HG02571 (cell line): ENCODE data around the gene RGS3.
"Not testable (repeated sequence)": the region's sequence is repeated elsewhere in the genome, so short reads cannot be mapped to it uniquely, and the experiment has no call there.

Experiments used
- ATAC-seq: cut with Tn5 transposase; IDR thresholded peaks from one replicate; pipeline ENCODE4 v1.9.1; 2021; ENCODE audit warnings: mild to moderate bottlenecking, moderate library complexity; ENCODE audit not compliant: unreplicated experiment

RGS3 gene

GRCh38 chr9:113543296-113543981 lies 79.9 kb downstream of the RGS3 start:
- no peak for ATAC-seq

DNA sequence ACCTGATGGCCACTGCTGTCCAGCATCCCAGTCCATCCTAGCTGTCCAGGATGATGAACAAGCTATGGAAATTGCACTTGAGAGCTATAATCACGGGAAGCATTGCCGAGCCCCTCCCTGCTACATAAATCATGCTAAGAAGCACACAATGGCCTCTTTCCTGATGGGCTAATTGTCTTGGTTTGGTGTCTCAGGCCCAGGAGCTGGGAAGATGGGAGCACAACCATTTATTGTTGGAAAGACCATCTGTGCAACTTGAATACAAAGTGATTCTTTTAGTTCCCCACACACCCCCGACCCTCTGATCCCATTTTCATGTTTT lies 80.4 kb downstream of the RGS3 start:
- no peak for ATAC-seq

DNA sequence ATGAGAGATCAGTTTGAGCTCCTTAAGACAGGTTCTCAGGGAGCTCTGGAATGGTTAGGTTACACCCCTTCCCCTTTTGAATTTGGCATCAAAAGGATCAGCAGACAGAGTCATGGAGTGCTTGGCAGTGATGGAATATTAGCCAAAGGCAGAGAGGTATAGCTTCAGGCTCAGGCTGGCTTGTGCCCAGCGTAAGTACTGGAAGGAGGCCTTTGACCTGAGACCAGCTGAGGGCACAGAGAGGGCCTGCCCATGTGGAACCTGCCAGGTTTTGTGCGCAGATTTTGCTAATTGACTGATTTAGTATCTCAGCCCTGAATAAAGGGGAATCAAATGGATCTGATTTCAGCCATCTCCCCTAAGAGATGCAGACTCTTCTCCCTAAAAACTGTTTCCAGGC lies 81.5 kb downstream of the RGS3 start:
- ATAC-seq = no peak

- ATAC-seq = no peak
These were observed 83.0 kb downstream of the RGS3 start for GRCh38 chr9:113546566-113546965.

DNA sequence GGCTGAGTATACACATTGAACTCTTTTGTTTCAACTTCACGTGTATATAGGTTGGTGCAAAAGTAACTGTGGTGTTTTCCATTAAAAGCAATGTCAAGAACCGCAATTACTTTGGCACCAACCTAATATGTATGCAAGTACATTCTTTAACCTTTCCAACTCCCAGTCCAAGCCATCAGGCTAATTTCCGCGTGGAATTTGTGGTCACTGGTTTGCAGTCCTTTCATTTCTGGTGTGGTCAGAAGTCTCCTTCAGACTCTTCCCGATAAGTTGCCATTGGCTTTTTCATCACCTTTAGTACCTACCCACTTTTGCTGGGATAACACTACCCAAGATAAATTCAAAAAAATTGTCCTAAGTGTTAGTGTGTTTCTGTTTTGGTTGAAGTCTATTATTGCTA lies 84.0 kb downstream of the RGS3 start:
- ATAC-seq = no peak

GRCh38 chr9:113548221-113549041 lies 84.9 kb downstream of the RGS3 start:
- ATAC-seq = no peak

DNA sequence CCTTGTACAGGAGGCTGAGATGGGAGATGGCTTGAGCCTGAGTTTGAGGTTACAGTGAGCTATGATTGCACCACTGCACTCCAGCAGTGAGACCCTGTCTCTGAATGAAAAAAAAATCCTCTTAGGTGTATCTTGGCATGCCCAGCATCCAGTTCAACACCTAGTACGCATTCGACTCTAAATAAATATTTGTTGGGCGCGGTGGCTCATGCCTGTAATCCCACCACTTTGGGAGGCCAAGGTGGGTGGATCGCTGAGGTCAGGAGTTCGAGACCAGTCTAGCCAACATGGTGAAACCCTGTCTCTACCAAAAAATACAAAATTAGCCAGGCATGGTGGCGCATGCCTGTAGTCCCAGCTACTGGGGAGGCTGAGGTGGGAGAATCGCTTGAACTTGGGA lies 86.4 kb downstream of the RGS3 start:
- ATAC-seq = not testable (repeated sequence)

- no peak for ATAC-seq
These were observed 93.5 kb downstream of the RGS3 start for GRCh38 chr9:113556877-113557593.

DNA sequence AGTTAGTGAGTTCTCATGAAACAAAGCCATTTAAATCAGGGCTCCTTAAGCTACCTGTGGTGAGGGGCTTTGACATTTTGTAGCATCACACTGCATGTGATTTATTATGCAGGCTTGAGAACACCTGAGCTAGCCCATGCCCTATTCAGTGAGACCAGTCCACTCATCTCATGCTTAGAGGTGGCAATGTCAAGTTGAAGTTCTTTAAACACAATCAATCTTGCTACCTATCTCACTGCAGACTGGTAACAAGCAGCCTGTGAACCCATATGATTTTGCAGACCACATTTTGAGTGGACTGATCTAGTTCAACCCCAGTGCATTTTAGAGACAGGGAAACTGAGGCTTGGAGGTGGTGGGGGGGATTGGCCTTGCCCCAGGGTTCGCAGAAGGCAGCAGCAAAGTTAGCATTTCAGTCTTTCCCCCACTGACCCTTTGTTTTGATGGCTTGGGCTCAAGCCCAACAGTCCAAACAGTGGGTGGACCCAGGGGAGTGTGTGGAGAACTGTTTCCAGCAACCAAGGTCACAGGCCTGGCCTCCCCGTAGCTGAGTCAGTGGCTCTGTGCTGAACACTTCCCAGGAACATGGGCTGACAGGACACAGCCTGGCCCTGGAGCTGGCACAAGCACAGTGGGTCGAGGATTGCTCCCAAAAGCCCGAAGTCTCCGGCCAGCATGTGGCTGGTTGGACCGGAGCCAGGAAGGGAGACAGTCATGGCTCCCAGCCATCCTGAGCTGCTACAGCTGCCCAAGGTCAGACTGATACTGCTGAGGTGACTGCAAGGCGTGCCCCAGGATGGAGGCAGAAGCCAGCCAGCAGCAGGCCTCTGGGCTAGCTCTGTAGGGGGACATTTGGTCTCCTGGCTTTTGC lies 95.3 kb downstream of the RGS3 start:
- no peak for ATAC-seq

DNA sequence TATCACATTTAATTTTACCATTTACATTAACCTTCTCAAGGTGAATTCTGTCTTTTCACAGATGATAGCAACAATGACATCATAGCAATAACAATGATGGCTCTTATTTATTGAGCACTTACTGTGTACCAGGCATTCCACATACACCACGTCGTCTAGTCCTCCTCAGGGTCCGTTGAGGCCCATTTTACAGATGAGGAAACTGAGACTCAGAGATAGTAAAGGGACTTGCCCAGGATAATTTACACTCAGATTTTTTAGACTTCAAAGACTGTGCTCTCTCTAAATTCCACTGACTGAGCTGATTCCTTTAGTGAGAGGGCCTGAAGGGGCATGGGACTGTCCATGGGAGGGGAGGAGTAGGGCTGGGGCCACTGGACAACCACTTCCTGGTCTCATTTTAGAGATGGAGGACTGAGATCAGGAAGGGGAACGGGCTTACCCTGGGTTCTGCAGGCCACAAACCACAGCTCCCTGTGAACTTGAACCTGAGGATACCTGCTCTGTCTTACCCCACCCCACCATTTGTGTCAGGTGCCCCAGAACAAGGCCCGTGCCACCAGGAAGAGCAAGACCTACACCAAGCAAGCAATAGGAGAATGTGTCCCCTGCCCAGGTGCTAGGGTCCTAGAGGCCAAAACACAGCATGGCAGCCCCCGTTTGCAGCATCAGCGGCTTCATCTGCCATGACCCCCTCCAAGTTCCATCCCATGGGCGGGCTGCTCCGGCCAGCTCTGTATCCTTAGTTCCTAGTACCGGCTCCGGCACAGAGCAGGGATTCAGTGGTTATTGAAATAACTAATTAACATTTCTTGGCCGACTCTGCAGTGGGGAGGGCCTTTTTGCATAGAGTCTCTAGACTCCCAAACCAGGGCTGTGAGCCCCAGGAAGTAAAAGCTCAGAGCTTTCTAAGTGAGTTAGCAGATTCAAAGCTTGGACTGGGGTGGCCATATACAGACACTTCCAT lies 96.6 kb downstream of the RGS3 start:
- ATAC-seq = no peak

DNA sequence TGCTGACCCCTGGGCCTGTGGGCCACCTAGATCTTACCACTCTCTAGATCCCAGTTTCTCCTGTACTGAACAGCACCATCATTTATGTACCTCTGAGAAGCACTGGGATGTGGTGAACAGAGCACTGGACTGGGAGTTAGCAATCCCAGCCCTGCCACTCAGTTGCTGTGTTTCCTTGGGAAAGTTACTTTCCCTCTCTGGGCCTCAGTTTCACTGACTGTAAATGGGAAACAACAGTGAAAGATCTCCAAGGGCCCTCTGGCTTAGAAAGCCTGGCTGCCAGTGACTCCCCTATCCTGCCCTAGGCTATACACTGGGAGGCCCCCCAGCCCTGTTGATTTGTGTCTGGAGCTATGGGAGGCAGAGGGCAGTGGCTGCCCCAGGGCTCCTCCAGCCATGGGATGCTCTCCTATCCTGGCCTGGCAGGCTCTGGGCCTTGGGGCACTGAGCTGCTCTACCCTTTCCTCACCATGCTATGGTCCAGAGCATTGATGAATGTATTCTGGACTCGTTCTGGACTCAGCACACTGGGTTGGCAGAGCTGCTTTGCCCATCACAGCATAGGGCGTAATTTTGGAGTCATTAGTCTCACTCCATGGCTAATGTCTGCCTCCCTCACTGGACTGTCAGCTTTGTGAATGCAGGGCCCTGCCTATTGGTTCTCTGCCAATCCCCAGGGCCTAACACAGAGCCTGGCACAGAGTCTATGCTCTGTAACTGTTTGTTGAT lies 99.3 kb downstream of the RGS3 start:
- no peak for ATAC-seq

GRCh38 chr9:113563826-113564497 lies 100.4 kb downstream of the RGS3 start:
- no peak for ATAC-seq

DNA sequence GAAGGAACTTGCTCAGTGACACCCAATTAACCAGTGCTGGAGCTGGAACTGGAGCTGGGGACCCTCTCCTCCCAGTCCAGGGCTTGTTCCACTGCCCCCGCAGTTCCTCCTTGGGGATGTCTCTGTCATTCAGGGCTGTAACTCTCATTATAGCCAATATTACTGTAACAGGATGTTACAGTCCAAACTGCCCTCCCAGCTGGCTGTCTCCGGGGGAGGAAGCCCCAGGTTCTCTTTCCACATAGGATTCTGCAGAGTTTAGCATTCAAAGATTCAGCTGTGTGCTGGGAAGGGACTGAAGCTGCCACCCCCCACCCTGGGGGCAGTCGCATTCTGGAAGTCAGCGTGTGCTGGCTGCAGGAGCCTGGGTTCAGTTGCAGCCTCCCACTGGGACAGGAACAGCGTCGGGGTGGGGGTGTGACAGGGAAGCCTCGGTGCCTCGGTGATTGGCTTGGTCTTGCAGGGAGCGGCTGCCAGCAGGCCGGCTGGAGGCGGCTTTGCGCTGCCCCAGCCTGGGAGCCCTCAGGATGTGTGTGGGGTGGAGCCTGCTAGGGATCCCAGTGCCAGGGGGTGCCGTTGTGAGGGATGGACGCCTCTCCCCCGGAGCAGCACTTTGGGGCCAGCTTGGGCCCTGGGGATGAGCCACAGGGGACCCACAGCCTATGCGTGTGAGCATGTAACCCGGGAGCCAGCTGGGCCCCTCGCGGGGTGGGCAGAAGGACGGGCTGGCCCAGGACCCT lies 101.1 kb downstream of the RGS3 start:
- no peak for ATAC-seq

- no peak for ATAC-seq
These were observed 102.6 kb downstream of the RGS3 start for GRCh38 chr9:113566016-113566711.

- ATAC-seq = no peak
These were observed 103.2 kb downstream of the RGS3 start for GRCh38 chr9:113566712-113567071.

DNA sequence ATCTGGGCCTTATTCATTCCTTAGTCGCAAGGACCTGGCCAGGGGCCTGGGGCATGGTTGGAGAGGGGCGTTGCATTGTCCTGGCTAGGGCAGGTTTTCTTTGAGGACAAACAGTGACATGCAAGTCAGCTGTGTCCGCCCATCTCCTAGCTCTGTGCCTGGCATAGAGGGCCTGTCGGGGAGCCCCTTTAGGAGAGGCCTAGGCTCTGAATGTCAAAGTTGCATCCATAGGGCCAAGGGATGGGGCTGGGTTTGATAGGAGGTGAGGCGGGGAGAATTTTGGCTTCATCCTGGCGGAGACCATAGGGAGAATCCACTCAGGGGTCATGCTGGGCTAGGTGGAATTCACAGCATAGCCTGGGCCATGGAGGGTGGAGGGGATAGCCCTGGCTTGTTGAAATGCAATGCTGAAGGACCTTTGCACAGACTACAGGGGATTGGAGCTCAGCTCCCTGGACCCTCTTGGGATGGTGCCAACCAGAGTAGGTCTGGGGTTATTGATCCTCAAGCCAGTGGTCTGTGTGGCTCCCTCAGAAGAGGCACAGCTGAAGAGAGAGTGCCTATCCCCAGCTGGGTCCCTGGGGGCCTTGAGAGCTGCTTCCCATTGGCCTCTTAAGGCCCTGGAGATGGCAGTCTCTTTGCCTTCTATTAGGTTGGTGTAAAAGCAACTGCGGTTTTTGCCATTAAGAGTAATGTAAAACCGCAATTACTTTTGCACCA lies 104.0 kb downstream of the RGS3 start:
- no peak for ATAC-seq

- ATAC-seq = no peak
These were observed 104.5 kb downstream of the RGS3 start for GRCh38 chr9:113568081-113568435.
